Mammary epithelial cell (primary cell): Measurements from ENCODE around the gene LMAN2.

Experiments used
- CTCF ChIP-seq, 2 donors: IDR thresholded peaks in 1 of 2; conservative IDR thresholded peaks in 1 of 2; 2 replicates each; pipeline ENCODE4 v1.5.1; 2011 to 2012; ENCODE audit warnings: inconsistent platforms in 2 of 2, low read length in 2 of 2, mild to moderate bottlenecking in 2 of 2, control low read depth in 1 of 2, low read depth in 1 of 2; ENCODE audit not compliant: insufficient read depth in 1 of 2; ENCODE audit errors: extremely low read depth in 1 of 2
- EZH2 ChIP-seq: IDR thresholded peaks from 2 replicates; pipeline ENCODE4 v1.6.1; 2012; ENCODE audit warnings: low read length, inconsistent platforms, borderline replicate concordance

GRCh38 chr5:177336603-177337494 is 14.6 kb downstream of the LMAN2 start:
- TF ChIP-seq CTCF (conservative IDR thresholded peaks at IDR 0.05 in 1 of 2, IDR thresholded peaks at IDR 0.05 in 1 of 2; ENCODE audit: extremely low read depth in 1 of 2, insufficient read depth in 1 of 2, low read depth in 1 of 2, low read length in 2 of 2) (no peak), EZH2 (no peak)
